Naive thymus-derived CD4-positive, alpha-beta T cell (primary cell): Measurements from ENCODE around the gene C2CD4C. TPM values are rescaled to one million over a fixed set of nuclear protein-coding genes. Genes with fewer than 3 reads are reported as not detected.

ENCODE experiments used
- ATAC-seq: fragments of 150-1000 bp; cut with Tn5 transposase; 2 replicates; pipeline ENCODE4 v1.10.0; 2021; ENCODE audit warnings: mild to moderate bottlenecking, moderate library complexity
- CTCF ChIA-PET: fragments of 350-600 bp; sonication (Branson Sonifier 250); formaldehyde crosslinking; loops from one replicate; lab custom pipeline; 2021; ENCODE audit warnings: antibody characterized with exemption; lab: Charles Lee
- POLR2A ChIA-PET: fragments of 350-600 bp; sonication (Branson Sonifier 250); formaldehyde crosslinking; loops from one replicate; lab custom pipeline; 2021; ENCODE audit warnings: antibody characterized with exemption, inconsistent platforms; lab: Charles Lee
- DNase-seq, 9 donors: peaks; one replicate each; pipeline versions ENCODE4 v3.0.0 to v3.0.0-alpha.2; 2020 to 2022; ENCODE audit warnings: mixed read lengths in 1 of 9
- H3K27ac ChIP-seq: one replicate; pipeline ENCODE4 v1.7.0; 2013; ENCODE audit warnings: mild to moderate bottlenecking, low read depth, low read length, moderate library complexity
- H3K27me3 ChIP-seq, 2 donors: one replicate each; pipeline ENCODE4 v1.7.0; 2013; ENCODE audit warnings: low read length in 2 of 2, mild to moderate bottlenecking in 2 of 2, moderate library complexity in 2 of 2; ENCODE audit not compliant: control insufficient read depth in 2 of 2, insufficient read depth in 2 of 2
- H3K36me3 ChIP-seq, 3 experiments: 1 replicate in 2 of 3; 2 replicates in 1 of 3; pipeline ENCODE4 v1.7.0; 2013; ENCODE audit warnings: low read length in 3 of 3, mild to moderate bottlenecking in 3 of 3, moderate library complexity in 1 of 3; ENCODE audit not compliant: insufficient read depth in 3 of 3, control insufficient read depth in 2 of 3
- H3K4me1 ChIP-seq, 2 donors: one replicate each; pipeline ENCODE4 v1.7.0; 2013; ENCODE audit warnings: low read length in 2 of 2, mild to moderate bottlenecking in 2 of 2, moderate library complexity in 1 of 2; ENCODE audit not compliant: control insufficient read depth in 2 of 2, insufficient read depth in 2 of 2
- H3K4me3 ChIP-seq: 2 replicates; pipeline ENCODE4 v1.7.0; 2013; ENCODE audit warnings: mild to moderate bottlenecking, low read length
- H3K9me3 ChIP-seq, 3 experiments: 1 replicate in 2 of 3; 2 replicates in 1 of 3; pipeline ENCODE4 v1.7.0; 2013; ENCODE audit warnings: low read length in 3 of 3; ENCODE audit not compliant: control insufficient read depth in 2 of 3
- H3K27ac Mint-ChIP-seq, 9 donors: one replicate each; pipeline ENCODE4 v1.8.0; 2020 to 2022; ENCODE audit warnings: mixed read lengths in 9 of 9, mild to moderate bottlenecking in 8 of 9, moderate library complexity in 5 of 9, inconsistent platforms in 2 of 9
- H3K27me3 Mint-ChIP-seq, 5 donors: one replicate each; pipeline ENCODE4 v1.8.0; 2021 to 2022; ENCODE audit warnings: mixed read lengths in 5 of 5, mild to moderate bottlenecking in 1 of 5
- H3K36me3 Mint-ChIP-seq, 5 donors: one replicate each; pipeline ENCODE4 v1.8.0; 2020 to 2022; ENCODE audit warnings: mixed read lengths in 5 of 5, mild to moderate bottlenecking in 3 of 5, inconsistent platforms in 1 of 5
- H3K4me1 Mint-ChIP-seq, 7 donors: one replicate each; pipeline ENCODE4 v1.8.0; 2020 to 2022; ENCODE audit warnings: mixed read lengths in 7 of 7, mild to moderate bottlenecking in 3 of 7, inconsistent platforms in 1 of 7
- H3K4me3 Mint-ChIP-seq, 10 donors: one replicate each; pipeline ENCODE4 v1.8.0; 2020 to 2022; ENCODE audit warnings: mild to moderate bottlenecking in 10 of 10, mixed read lengths in 10 of 10, moderate library complexity in 6 of 10, inconsistent platforms in 2 of 10
- H3K9me3 Mint-ChIP-seq, 11 donors: one replicate each; pipeline ENCODE4 v1.8.0; 2020 to 2022; ENCODE audit warnings: mixed read lengths in 11 of 11, mild to moderate bottlenecking in 4 of 11, inconsistent platforms in 1 of 11, moderate library complexity in 1 of 11
- intact Hi-C, 2 donors: fragments of 100-400 bp; cut with micrococcal nuclease; formaldehyde crosslinking; loops; one replicate each; pipeline ENCODE4 v1.15.1; 2023
- polyA plus RNA-seq, 2 donors: library from polyadenylated mRNA; unstranded; fragments of 300-500 nt; fragmentation: Illumina TruSeq; gene quantifications; one replicate each; pipeline ENCODE4 v1.2.3, GENCODE V29; 2021
- total RNA-seq, 6 experiments: library from RNA in 5 of 6; stranded (reverse) in 5 of 6; gene quantifications; 1 replicate in 5 of 6; 2 replicates in 1 of 6; pipeline ENCODE4 v1.2.3 and lab custom pipeline; 2021 to 2026

The C2CD4C gene
- total and polyA plus RNA-seq, 7 experiments from 2014 or later = not detected

GRCh38 chr19:406135-406781, 2.7 kb downstream of the C2CD4C start:
- H3K9me3 Mint-ChIP-seq = peaks cover 0 to 7% (median 0%) of the 10 kb centered on the region in 11 donors

GRCh38 chr19:405121-405965, 3.6 kb downstream of the C2CD4C start:
- Histone ChIP-seq H3K27ac (no peak overlapping the region), H3K4me3 (no peak overlapping the region), H3K27me3 (peaks cover 0 to 9% of the 10 kb centered on the region in 2 donors), H3K4me1 (peaks cover 0 to 8% of the 10 kb centered on the region in 2 donors), H3K9me3 (no peaks in the 10 kb centered on the region), H3K36me3 (no peaks in the 10 kb centered on the region)
- H3K36me3 Mint-ChIP-seq = peaks cover 0 to 4% (median 0%) of the 10 kb centered on the region in 5 donors
- DNase-seq (no peak), ATAC-seq (no peak)
- H3K9me3 Mint-ChIP-seq = peaks cover 0 to 7% (median 0%) of the 10 kb centered on the region in 11 donors
- intact Hi-C loops = no loop called here
- peak overlapping the region in 1 of 10 donors; percentile 34 for H3K4me3 Mint-ChIP-seq
- ChIA-PET POLR2A (no interaction called here), CTCF (no interaction called here)
- peaks cover 10 to 27% (median 18%) of the 10 kb centered on the region in 5 donors for H3K27me3 Mint-ChIP-seq
- no peak overlapping the region for H3K27ac Mint-ChIP-seq
- H3K4me1 Mint-ChIP-seq = peaks cover 5 to 9% (median 7%) of the 10 kb centered on the region in 7 donors

More at GRCh38 chr19:406135-406781, 2.7 kb downstream of the C2CD4C start:
- ATAC-seq (no peak), DNase-seq (no peak)
- H3K4me3 Mint-ChIP-seq = peak overlapping the region in 1 of 10 donors; percentile 30
- H3K27me3 Mint-ChIP-seq = peaks cover 10 to 27% (median 18%) of the 10 kb centered on the region in 5 donors
- H3K36me3 ChIP-seq = no peaks in the 10 kb centered on the region
- CTCF ChIA-PET = no interaction called here
- peaks cover 0 to 8% of the 10 kb centered on the region in 2 donors for H3K4me1 ChIP-seq
- intact Hi-C loops = no loop called here
- H3K9me3 ChIP-seq = no peaks in the 10 kb centered on the region
- peaks cover 0 to 4% (median 0%) of the 10 kb centered on the region in 5 donors for H3K36me3 Mint-ChIP-seq
- H3K4me1 Mint-ChIP-seq = peaks cover 5 to 9% (median 7%) of the 10 kb centered on the region in 7 donors
- peaks cover 0 to 9% of the 10 kb centered on the region in 2 donors for H3K27me3 ChIP-seq
- no peak overlapping the region for H3K27ac ChIP-seq
- H3K27ac Mint-ChIP-seq = no peak overlapping the region
- POLR2A ChIA-PET = no interaction called here
- no peak overlapping the region for H3K4me3 ChIP-seq

GRCh38 chr19:403221-404027, 5.5 kb downstream of the C2CD4C start:
- Mint-ChIP-seq H3K36me3 (no peaks in the 10 kb centered on the region), H3K27me3 (peaks cover 0 to 21% (median 8%) of the 10 kb centered on the region in 5 donors), H3K27ac (no peak overlapping the region), H3K4me1 (peaks cover 0 to 1% (median 0%) of the 10 kb centered on the region in 7 donors), H3K4me3 (no peak overlapping the region), H3K9me3 (peaks cover 0 to 2% (median 0%) of the 10 kb centered on the region in 11 donors)
- Histone ChIP-seq H3K4me1 (no peaks in the 10 kb centered on the region), H3K36me3 (no peaks in the 10 kb centered on the region), H3K4me3 (no peak overlapping the region), H3K27ac (no peak overlapping the region), H3K9me3 (no peaks in the 10 kb centered on the region), H3K27me3 (peaks cover 0 to 3% of the 10 kb centered on the region in 2 donors)
- ATAC-seq (no peak), DNase-seq (no peak)
- ChIA-PET POLR2A (no interaction called here), CTCF (no interaction called here)
- intact Hi-C loops = no loop called here

GRCh38 chr19:402786-403185, 6.2 kb downstream of the C2CD4C start:
- Mint-ChIP-seq H3K9me3 (peaks cover 0 to 2% (median 0%) of the 10 kb centered on the region in 11 donors), H3K27me3 (peaks cover 0 to 21% (median 8%) of the 10 kb centered on the region in 5 donors), H3K27ac (no peak overlapping the region), H3K4me1 (no peaks in the 10 kb centered on the region), H3K36me3 (no peaks in the 10 kb centered on the region), H3K4me3 (no peak overlapping the region)
- Histone ChIP-seq H3K27ac (no peak overlapping the region), H3K4me1 (no peaks in the 10 kb centered on the region), H3K27me3 (no peaks in the 10 kb centered on the region), H3K9me3 (no peaks in the 10 kb centered on the region), H3K36me3 (no peaks in the 10 kb centered on the region), H3K4me3 (no peak overlapping the region)
- DNase-seq (no peak), ATAC-seq (no peak)
- ChIA-PET CTCF (no interaction called here), POLR2A (no interaction called here)
- intact Hi-C loops = no loop called here

- POLR2A ChIA-PET = no interaction called here
- intact Hi-C loops = no loop called here
- H3K36me3 Mint-ChIP-seq = no peaks in the 10 kb centered on the region
Observed at GRCh38 chr19:401866-402511, 7.0 kb downstream of the C2CD4C start.

More at GRCh38 chr19:401866-402511, 7.0 kb downstream of the C2CD4C start:
- Histone ChIP-seq H3K4me1 (no peaks in the 10 kb centered on the region), H3K27ac (no peak overlapping the region), H3K9me3 (no peaks in the 10 kb centered on the region), H3K36me3 (no peaks in the 10 kb centered on the region), H3K4me3 (no peak overlapping the region), H3K27me3 (no peaks in the 10 kb centered on the region)
- no peaks in the 10 kb centered on the region for H3K4me1 Mint-ChIP-seq
- ATAC-seq = no peak
- CTCF ChIA-PET = no interaction called here
- H3K27me3 Mint-ChIP-seq = peaks cover 0 to 21% (median 8%) of the 10 kb centered on the region in 5 donors
- no peak overlapping the region for H3K27ac Mint-ChIP-seq
- H3K9me3 Mint-ChIP-seq = peaks cover 0 to 2% (median 0%) of the 10 kb centered on the region in 11 donors
- no peak for DNase-seq
- H3K4me3 Mint-ChIP-seq = no peak overlapping the region
